GM12874 (cell line): ENCODE measurements around the gene PMM1.

Source experiments
- TF ChIP-seq, protein P1 (sequence below): IDR thresholded peaks from 2 replicates; pipeline ENCODE4 v1.5.1; 2011; ENCODE audit warnings: low read depth, mild to moderate bottlenecking, control low read depth, low read length, moderate library complexity; ENCODE audit not compliant: insufficient read depth

The PMM1 gene

DNA sequence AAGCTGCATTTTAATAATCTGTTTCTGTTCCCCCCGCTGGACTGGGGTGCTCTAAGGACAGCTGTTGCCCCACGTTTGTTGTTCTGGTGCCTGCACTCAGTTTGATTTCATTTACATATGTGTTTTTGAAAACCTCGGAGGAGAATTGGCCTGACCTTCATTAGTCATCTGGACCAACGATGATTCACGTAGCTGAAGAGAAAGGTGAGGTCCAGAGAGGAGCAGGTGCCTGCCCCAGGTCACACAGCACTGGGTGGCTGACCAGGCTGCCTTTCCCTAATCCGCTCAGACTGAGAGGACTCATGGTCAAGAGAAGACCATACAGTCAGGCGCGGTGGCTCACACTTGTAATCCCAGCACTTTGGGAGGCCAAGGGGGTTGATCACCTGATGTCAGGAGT is 25.1 kb downstream of the PMM1 start:
- TF ChIP-seq, protein P1, sequence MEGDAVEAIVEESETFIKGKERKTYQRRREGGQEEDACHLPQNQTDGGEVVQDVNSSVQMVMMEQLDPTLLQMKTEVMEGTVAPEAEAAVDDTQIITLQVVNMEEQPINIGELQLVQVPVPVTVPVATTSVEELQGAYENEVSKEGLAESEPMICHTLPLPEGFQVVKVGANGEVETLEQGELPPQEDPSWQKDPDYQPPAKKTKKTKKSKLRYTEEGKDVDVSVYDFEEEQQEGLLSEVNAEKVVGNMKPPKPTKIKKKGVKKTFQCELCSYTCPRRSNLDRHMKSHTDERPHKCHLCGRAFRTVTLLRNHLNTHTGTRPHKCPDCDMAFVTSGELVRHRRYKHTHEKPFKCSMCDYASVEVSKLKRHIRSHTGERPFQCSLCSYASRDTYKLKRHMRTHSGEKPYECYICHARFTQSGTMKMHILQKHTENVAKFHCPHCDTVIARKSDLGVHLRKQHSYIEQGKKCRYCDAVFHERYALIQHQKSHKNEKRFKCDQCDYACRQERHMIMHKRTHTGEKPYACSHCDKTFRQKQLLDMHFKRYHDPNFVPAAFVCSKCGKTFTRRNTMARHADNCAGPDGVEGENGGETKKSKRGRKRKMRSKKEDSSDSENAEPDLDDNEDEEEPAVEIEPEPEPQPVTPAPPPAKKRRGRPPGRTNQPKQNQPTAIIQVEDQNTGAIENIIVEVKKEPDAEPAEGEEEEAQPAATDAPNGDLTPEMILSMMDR, result no peak

GRCh38 chr22:41563051-41563711 is 26.5 kb downstream of the PMM1 start:
- TF ChIP-seq, protein P1, result no peak

DNA sequence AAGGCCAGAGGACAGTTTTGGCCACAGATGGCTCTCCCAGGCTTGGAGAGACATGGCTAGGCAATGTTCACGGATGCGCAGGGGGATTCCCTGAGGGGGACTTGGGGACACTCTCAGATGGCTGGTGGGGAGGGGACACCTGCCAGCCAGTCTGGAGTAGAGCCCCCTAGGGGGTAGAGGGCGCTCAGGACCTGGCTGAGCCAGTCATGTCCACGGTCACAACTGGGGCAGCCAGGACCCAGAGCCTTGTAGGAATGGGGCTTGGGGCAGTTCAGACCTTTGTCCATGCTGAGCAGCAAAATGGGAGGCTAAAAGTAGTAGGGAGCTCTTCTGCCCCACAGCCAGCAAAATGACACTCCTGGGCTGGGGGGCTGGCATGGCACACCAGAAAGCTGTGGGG is 27.2 kb downstream of the PMM1 start:
- TF ChIP-seq, protein P1, result no peak

GRCh38 chr22:41561788-41562187 is 27.9 kb downstream of the PMM1 start:
- TF ChIP-seq, protein P1, result no peak

- TF ChIP-seq, protein P1, result no peak
Measured at GRCh38 chr22:41561335-41561734, 28.3 kb downstream of the PMM1 start.

- TF ChIP-seq, protein P1, result no peak
Measured at GRCh38 chr22:41560095-41560471, 29.6 kb downstream of the PMM1 start.

DNA sequence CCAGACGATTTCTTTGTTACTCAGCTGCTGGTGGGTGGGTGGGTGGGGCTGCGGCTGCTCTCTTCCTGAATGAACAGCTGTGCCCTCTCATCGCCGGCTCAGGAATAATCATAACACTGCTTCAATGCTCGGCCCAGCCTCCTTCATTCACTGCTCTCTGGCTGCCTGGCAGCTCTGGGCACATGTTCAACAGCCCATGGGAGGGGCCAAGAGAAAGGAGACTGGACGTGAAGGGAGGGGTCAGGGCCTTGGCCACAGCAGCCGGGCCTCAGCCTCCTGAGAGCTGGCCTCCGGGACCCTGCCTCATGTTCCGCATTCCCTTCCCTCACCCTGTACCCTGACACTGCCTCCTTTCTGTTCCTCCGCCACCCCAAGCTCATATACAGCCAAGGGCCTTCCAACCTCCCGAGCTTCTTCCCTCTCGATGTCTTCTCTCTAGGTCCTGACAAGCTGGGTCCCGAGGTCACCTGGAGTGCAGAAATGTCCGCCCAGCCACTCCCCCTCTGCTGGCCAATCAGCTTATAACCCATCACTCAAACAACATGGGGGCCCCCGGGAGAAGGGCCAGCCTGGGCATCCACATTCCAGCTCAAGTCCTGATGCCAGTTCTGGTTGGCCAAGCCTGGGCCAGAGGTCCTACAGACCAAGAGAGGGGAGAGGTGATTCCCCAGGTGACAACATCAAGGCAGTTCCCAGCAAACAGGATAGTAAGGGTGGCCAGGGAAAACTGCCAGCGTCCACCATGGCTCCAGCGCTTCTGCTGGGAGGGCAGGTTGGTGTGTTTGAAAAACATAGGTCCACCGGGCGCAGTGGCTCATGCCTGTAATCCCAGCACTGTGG is 32.0 kb downstream of the PMM1 start:
- TF ChIP-seq, protein P1, result no peak
